ENCODE data around the gene MSX2.

DNA sequence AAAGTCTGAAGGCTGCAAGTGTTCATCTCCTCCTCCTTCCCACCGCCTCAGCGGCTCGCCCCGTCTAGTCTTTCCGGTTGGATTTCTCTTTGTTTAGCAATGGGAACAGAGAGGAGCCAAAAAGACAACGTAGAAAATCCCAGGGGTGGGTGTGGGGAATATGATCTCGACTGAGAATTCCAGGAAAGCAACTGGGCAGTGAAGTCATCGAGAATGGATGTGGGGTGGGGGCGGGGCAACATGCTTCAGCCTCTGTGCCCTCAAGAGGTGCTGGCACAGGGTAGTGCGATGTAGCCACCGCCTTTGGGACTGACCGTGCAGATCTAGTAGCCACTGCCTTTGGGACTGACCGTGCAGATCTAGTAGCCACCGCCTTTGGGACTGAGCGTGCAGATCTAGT lies 12.9 kb downstream of the MSX2 start:
- TF ChIP-seq, protein P1, sequence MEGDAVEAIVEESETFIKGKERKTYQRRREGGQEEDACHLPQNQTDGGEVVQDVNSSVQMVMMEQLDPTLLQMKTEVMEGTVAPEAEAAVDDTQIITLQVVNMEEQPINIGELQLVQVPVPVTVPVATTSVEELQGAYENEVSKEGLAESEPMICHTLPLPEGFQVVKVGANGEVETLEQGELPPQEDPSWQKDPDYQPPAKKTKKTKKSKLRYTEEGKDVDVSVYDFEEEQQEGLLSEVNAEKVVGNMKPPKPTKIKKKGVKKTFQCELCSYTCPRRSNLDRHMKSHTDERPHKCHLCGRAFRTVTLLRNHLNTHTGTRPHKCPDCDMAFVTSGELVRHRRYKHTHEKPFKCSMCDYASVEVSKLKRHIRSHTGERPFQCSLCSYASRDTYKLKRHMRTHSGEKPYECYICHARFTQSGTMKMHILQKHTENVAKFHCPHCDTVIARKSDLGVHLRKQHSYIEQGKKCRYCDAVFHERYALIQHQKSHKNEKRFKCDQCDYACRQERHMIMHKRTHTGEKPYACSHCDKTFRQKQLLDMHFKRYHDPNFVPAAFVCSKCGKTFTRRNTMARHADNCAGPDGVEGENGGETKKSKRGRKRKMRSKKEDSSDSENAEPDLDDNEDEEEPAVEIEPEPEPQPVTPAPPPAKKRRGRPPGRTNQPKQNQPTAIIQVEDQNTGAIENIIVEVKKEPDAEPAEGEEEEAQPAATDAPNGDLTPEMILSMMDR (IDR thresholded peaks at IDR 0.05; ENCODE audit: low read length) = no peak
- no peak for TF ChIP-seq EZH2 (IDR thresholded peaks at IDR 0.05; ENCODE audit: borderline replicate concordance, low read length)

Data from OCI-LY1 (cell line).